H1 (cell line): ENCODE measurements around the gene TSPAN6. TPM values are rescaled to one million over a fixed set of nuclear protein-coding genes. Genes with fewer than 3 reads are reported as not detected.

Experiments
- CTCF ChIA-PET: fragments of 300-600 bp; sonication (Branson Sonifier 250); formaldehyde crosslinking; loops from one replicate; lab custom pipeline; 2021; ENCODE audit not compliant: partially characterized antibody; lab: Charles Lee
- POLR2A ChIA-PET: fragments of 300-600 bp; sonication (Branson Sonifier 250); formaldehyde crosslinking; loops from one replicate; lab custom pipeline; 2021; ENCODE audit warnings: inconsistent platforms; ENCODE audit not compliant: partially characterized antibody; lab: Charles Lee
- DNase-seq, 2 experiments: peaks; one replicate each; pipeline versions ENCODE4 v3.0.0 to v3.0.0-alpha.2; 2010 to 2022; ENCODE audit warnings: low spot score in 2 of 2, low read depth in 1 of 2, mixed read lengths in 1 of 2
- FAIRE-seq: peaks from 2 replicates; lab custom pipeline; 2011; peaks lifted over from hg19 to GRCh38; lab: Jason Lieb, UNC
- H2AFZ ChIP-seq: 2 replicates; pipeline ENCODE4 v1.8.1; 2012; ENCODE audit warnings: low read length, inconsistent platforms
- H2AK5ac ChIP-seq: 2 replicates; pipeline ENCODE4 v1.6.1; 2013; ENCODE audit warnings: low read depth, low read length
- H2BK120ac ChIP-seq: replicated peaks from 2 replicates; pipeline ENCODE3; 2013; ENCODE audit warnings: low read depth, low read length, inconsistent platforms
- H2BK12ac ChIP-seq: 2 replicates; pipeline ENCODE4 v1.6.1; 2013; ENCODE audit warnings: low read depth, low read length
- H2BK15ac ChIP-seq: 2 replicates; pipeline ENCODE4 v1.6.1; 2013; ENCODE audit warnings: low read length
- H2BK20ac ChIP-seq: 2 replicates; pipeline ENCODE4 v1.6.1; 2013; ENCODE audit warnings: low read length
- H2BK5ac ChIP-seq: 2 replicates; pipeline ENCODE4 v1.6.1; 2013; ENCODE audit warnings: low read depth, low read length
- H3K14ac ChIP-seq: 2 replicates; pipeline ENCODE4 v1.6.1; 2013; ENCODE audit warnings: inconsistent platforms; ENCODE audit not compliant: insufficient read length
- H3K18ac ChIP-seq: 2 replicates; pipeline ENCODE4 v1.6.1; 2013; ENCODE audit warnings: low read length; ENCODE audit errors: extremely low read depth
- H3K23ac ChIP-seq: 2 replicates; pipeline ENCODE4 v1.6.1; 2013; ENCODE audit warnings: inconsistent platforms; ENCODE audit not compliant: insufficient read length
- H3K23me2 ChIP-seq: 2 replicates; pipeline ENCODE4 v1.6.1; 2013; ENCODE audit warnings: low read depth, low read length
- H3K27ac ChIP-seq: 2 replicates; pipeline ENCODE4 v1.6.1; 2011; ENCODE audit warnings: low read depth, low read length, inconsistent platforms
- H3K27me3 ChIP-seq, 4 experiments: replicated peaks in 1 of 4; 1 replicate in 1 of 4; 2 replicates in 3 of 4; pipeline versions ENCODE4 v1.6.1 to v1.8.1; 2011 to 2013; ENCODE audit warnings: low read length in 3 of 4, mild to moderate bottlenecking in 3 of 4, inconsistent platforms in 2 of 4, mixed read lengths in 2 of 4, moderate library complexity in 1 of 4; ENCODE audit not compliant: control insufficient read depth in 3 of 4, insufficient read depth in 3 of 4; ENCODE audit errors: extremely low read depth in 1 of 4
- H3K36me3 ChIP-seq, 4 experiments: 2 replicates each; pipeline versions ENCODE4 v1.6.1 to v1.8.1; 2011 to 2013; ENCODE audit warnings: mild to moderate bottlenecking in 4 of 4, low read length in 3 of 4, moderate library complexity in 2 of 4, control low read depth in 1 of 4, inconsistent platforms in 1 of 4; ENCODE audit not compliant: insufficient read depth in 4 of 4, control insufficient read depth in 2 of 4
- H3K4ac ChIP-seq: replicated peaks from 2 replicates; pipeline ENCODE3; 2013; ENCODE audit warnings: low read length, low read depth, mixed read lengths, inconsistent platforms; ENCODE audit not compliant: insufficient read length
- H3K4me1 ChIP-seq, 4 experiments: replicated peaks in 1 of 4; 1 replicate in 1 of 4; 2 replicates in 3 of 4; pipeline versions ENCODE4 v1.6.1 to v1.8.1; 2011 to 2013; ENCODE audit warnings: low read length in 3 of 4, inconsistent platforms in 2 of 4, mixed read lengths in 1 of 4; ENCODE audit not compliant: insufficient read depth in 4 of 4, control insufficient read depth in 3 of 4
- H3K4me2 ChIP-seq, 2 experiments: 2 replicates each; pipeline versions ENCODE4 v1.6.1 to v1.8.1; 2011 to 2013; ENCODE audit warnings: low read depth in 2 of 2, low read length in 2 of 2, control low read depth in 1 of 2, inconsistent platforms in 1 of 2, mild to moderate bottlenecking in 1 of 2; ENCODE audit not compliant: insufficient read depth in 1 of 2
- H3K4me3 ChIP-seq, 4 experiments: fragments of 200-600, 300-600 bp in 1 of 4; sonication (generic), shearing (Covaris generic), sonication (Bioruptor Twin) in 1 of 4; 2 replicates each; pipeline versions ENCODE4 v1.5.1 to v1.8.1; 2011 to 2016; ENCODE audit warnings: low read length in 4 of 4, low read depth in 3 of 4, control low read depth in 2 of 4, inconsistent platforms in 2 of 4, mild to moderate bottlenecking in 2 of 4, mixed read lengths in 1 of 4, moderate library complexity in 1 of 4; ENCODE audit not compliant: insufficient read depth in 2 of 4; ENCODE audit errors: extremely low read depth in 1 of 4
- H3K56ac ChIP-seq: replicated peaks from 2 replicates; pipeline ENCODE3; 2013; ENCODE audit warnings: low read depth, mild to moderate bottlenecking, mixed read lengths, low read length, inconsistent platforms; ENCODE audit not compliant: insufficient read length
- H3K79me1 ChIP-seq: 2 replicates; pipeline ENCODE4 v1.6.1; 2013; ENCODE audit warnings: low read depth, low read length, control low read depth
- H3K79me2 ChIP-seq, 2 experiments: 2 replicates each; pipeline versions ENCODE4 v1.6.1 to v1.8.1; 2012 to 2013; ENCODE audit warnings: low read length in 2 of 2, mild to moderate bottlenecking in 2 of 2, inconsistent platforms in 1 of 2; ENCODE audit not compliant: insufficient read depth in 2 of 2, control insufficient read depth in 1 of 2
- H3K9ac ChIP-seq, 4 experiments: replicated peaks in 1 of 4; 1 replicate in 1 of 4; 2 replicates in 3 of 4; pipeline versions ENCODE4 v1.6.1 to v1.8.1; 2011 to 2013; ENCODE audit warnings: low read depth in 3 of 4, low read length in 3 of 4, control low read depth in 2 of 4, mild to moderate bottlenecking in 2 of 4, moderate library complexity in 2 of 4, inconsistent platforms in 1 of 4; ENCODE audit errors: extremely low read depth in 1 of 4
- H3K9me3 ChIP-seq, 2 experiments: 2 replicates each; pipeline versions ENCODE4 v1.6.1 to v1.8.1; 2012 to 2013; ENCODE audit warnings: mild to moderate bottlenecking in 2 of 2, moderate library complexity in 2 of 2, control low read depth in 1 of 2, inconsistent platforms in 1 of 2, low read depth in 1 of 2, low read length in 1 of 2, mixed read lengths in 1 of 2; ENCODE audit not compliant: insufficient read depth in 2 of 2
- H4K20me1 ChIP-seq, 2 experiments: replicated peaks in 1 of 2; 2 replicates each; pipeline versions ENCODE3 to v1.8.1; 2011 to 2013; ENCODE audit warnings: inconsistent platforms in 2 of 2, low read length in 2 of 2, mild to moderate bottlenecking in 1 of 2; ENCODE audit not compliant: insufficient read depth in 2 of 2, control insufficient read depth in 1 of 2
- H4K5ac ChIP-seq: 2 replicates; pipeline ENCODE4 v1.6.1; 2013; ENCODE audit warnings: low read length, low read depth, mixed read lengths, inconsistent platforms; ENCODE audit not compliant: insufficient read length
- H4K8ac ChIP-seq: 2 replicates; pipeline ENCODE4 v1.8.0; 2013; ENCODE audit warnings: mild to moderate bottlenecking, moderate library complexity, low read length, inconsistent platforms; ENCODE audit not compliant: insufficient read depth; ENCODE audit errors: extremely low read depth
- H4K91ac ChIP-seq: replicated peaks from 2 replicates; pipeline ENCODE3; 2013; ENCODE audit warnings: low read length, mixed read lengths, inconsistent platforms; ENCODE audit not compliant: insufficient read length
- ATF3 ChIP-seq: IDR thresholded peaks from 2 replicates; pipeline ENCODE4 v1.6.1; 2011; ENCODE audit warnings: low read depth, mild to moderate bottlenecking, low read length; ENCODE audit not compliant: insufficient read depth
- CREB1 ChIP-seq: IDR thresholded peaks from 2 replicates; pipeline ENCODE4 v1.6.1; 2012; ENCODE audit warnings: inconsistent platforms
- GTF2F1 ChIP-seq: IDR thresholded peaks from 2 replicates; pipeline ENCODE4 v1.6.1; 2012; ENCODE audit warnings: low read depth, low read length, improper control_type of control experiment, borderline replicate concordance
- HDAC6 ChIP-seq: IDR thresholded peaks from one replicate; pipeline ENCODE4 v1.7.1; 2012; ENCODE audit warnings: low read depth, mild to moderate bottlenecking, inconsistent platforms, low read length, moderate library complexity
- KDM5A ChIP-seq: fragments of 200-600 bp; IDR thresholded peaks from 2 replicates; pipeline ENCODE4 v1.7.1; 2012; ENCODE audit warnings: mild to moderate bottlenecking, low read length, inconsistent platforms, mixed read lengths
- MAX ChIP-seq: IDR thresholded peaks from 2 replicates; pipeline ENCODE4 v1.6.1; 2012; ENCODE audit warnings: inconsistent platforms
- NRF1 ChIP-seq: IDR thresholded peaks from 2 replicates; pipeline ENCODE4 v1.6.1; 2011; ENCODE audit warnings: mild to moderate bottlenecking, low read depth, low read length, improper control_type of control experiment
- RAD21 ChIP-seq, 2 experiments: IDR thresholded peaks in 1 of 2; conservative IDR thresholded peaks in 1 of 2; 2 replicates each; pipeline ENCODE4 v1.6.1; 2011; ENCODE audit warnings: low read depth in 2 of 2, low read length in 2 of 2, improper control_type of control experiment in 1 of 2, inconsistent platforms in 1 of 2, mild to moderate bottlenecking in 1 of 2, moderate library complexity in 1 of 2
- RFX5 ChIP-seq: IDR thresholded peaks from 2 replicates; pipeline ENCODE4 v1.6.1; 2011; ENCODE audit warnings: low read depth, low read length, improper control_type of control experiment, borderline replicate concordance
- RNF2 ChIP-seq: fragments of 200-900, 300-1000 bp; sonication (generic); IDR thresholded peaks from 2 replicates; pipeline ENCODE4 v1.7.1; 2016; ENCODE audit warnings: borderline replicate concordance, low read depth, mild to moderate bottlenecking, antibody characterized with exemption, low read length; ENCODE audit not compliant: poor library complexity, severe bottlenecking; ENCODE audit errors: missing control alignments
- TAF7 ChIP-seq: optimal IDR thresholded peaks from 2 replicates; pipeline ENCODE3; 2011; ENCODE audit warnings: low read depth, mild to moderate bottlenecking, inconsistent platforms, low read length, moderate library complexity, borderline replicate concordance
- TEAD4 ChIP-seq: IDR thresholded peaks from 2 replicates; pipeline ENCODE4 v1.6.1; 2012; ENCODE audit warnings: low read depth, low read length, inconsistent platforms, mixed read lengths
- WGBS, 2 experiments: shearing (Covaris generic) in 1 of 2; methylation state at CpG; one replicate each; pipeline versions ENCODE4 v1.1.6 to v1.1.7; 2013 to 2015; ENCODE audit warnings: low lambda C conversion rate in 2 of 2, mixed read lengths in 2 of 2, inconsistent platforms in 1 of 2, low coverage in 1 of 2, missing lambda C conversion rate in 1 of 2; ENCODE audit not compliant: insufficient replicate concordance in 2 of 2, insufficient coverage in 1 of 2, insufficient read length in 1 of 2; ENCODE audit errors: extremely low coverage in 1 of 2, missing lambda C conversion rate in 1 of 2; 5-methylcytosine and 5-hydroxymethylcytosine counted together
- polyA plus RNA-seq, 7 experiments: library from polyadenylated mRNA; depleted of rRNA in 3 of 7; stranded (reverse) in 5 of 7; unstranded in 2 of 7; fragments of >200 nt in 5 of 7; fragments of 200-250 nt in 2 of 7; gene quantifications; 1 replicate in 5 of 7; 2 replicates in 1 of 7; 4 replicates in 1 of 7; pipeline versions ENCODE4 v1.2.1 to v1.2.3, GENCODE V29; 2011 to 2013; ENCODE audit warnings: missing spikeins in 2 of 7, mixed read lengths in 2 of 7
- total RNA-seq: library from RNA; stranded (reverse); fragmentation: NEBNext Ultra II Directional; extraction: Animal tissue kit (Norgen Biotek cat#: 25700); gene quantifications from 2 replicates; pipeline ENCODE4 v1.2.1, GENCODE V29; 2021

Gene TSPAN6
- total and polyA plus RNA-seq, 2 of the 8 experiments (the other 6 are each of a cell fraction or from before 2014, with no cell fraction given) = 58.1 to 67.7 TPM

- H3K27ac ChIP-seq = peak overlapping the region; percentile 88
- no peak overlapping the region for H3K56ac ChIP-seq
- H3K9ac ChIP-seq = peak overlapping the region; percentile 60 to 94 (median 86)
- no peaks in the 10 kb centered on the region for H4K20me1 ChIP-seq
- H3K79me2 ChIP-seq = peaks cover 0 to 4% of the 10 kb centered on the region in 2 experiments; a peak in 2 of 4 replicates
- H4K5ac ChIP-seq = no peak overlapping the region
- no peak overlapping the region for H2BK120ac ChIP-seq
- no peak overlapping the region for H2BK12ac ChIP-seq
- no peak overlapping the region for H2BK20ac ChIP-seq
- 4% methylated on average over 8 of the region's 8 CpGs; no CpG with 5 or more reads in 1 of the 2 experiments for WGBS, 2 experiments
- H3K27me3 ChIP-seq = no peaks in the 10 kb centered on the region
- H2BK15ac ChIP-seq = no peak overlapping the region
- H4K91ac ChIP-seq = no peak overlapping the region
- FAIRE-seq (peak; percentile 71), DNase-seq (no peak)
- H3K23ac ChIP-seq = no peak overlapping the region
- H2AFZ ChIP-seq = no peak overlapping the region; the same call in 1 of the 2 replicates
- ChIA-PET CTCF (interaction anchor here (1.4 to 1.9 kb wide), 4 partner anchors 9 to 188 kb away, joined by 3 to 7 read pairs (median 5); no protein-coding TSS in a partner anchor), POLR2A (interaction anchor here (0.6 to 1.9 kb wide), 14 partner anchors 10 to 233 kb away, joined by 3 to 14 read pairs (median 4); no protein-coding TSS in a partner anchor)
- H3K9me3 ChIP-seq = no peaks in the 10 kb centered on the region
- H3K14ac ChIP-seq = no peak overlapping the region
- peak overlapping the region; percentile 63 to 86 (median 75) for H3K4me3 ChIP-seq
- H4K8ac ChIP-seq = peak overlapping the region; percentile 96
- H2BK5ac ChIP-seq = no peak overlapping the region; the same call in 1 of the 2 replicates
- H3K4me1 ChIP-seq = peaks cover 0 to 2% (median 0%) of the 10 kb centered on the region in 4 experiments; a peak in 1 of 7 replicates
- no peaks in the 10 kb centered on the region for H3K23me2 ChIP-seq
- no peak overlapping the region for H3K4ac ChIP-seq
- peak overlapping the region; percentile 69 to 94 for H3K4me2 ChIP-seq
- no peak overlapping the region; the same call in 1 of the 2 replicates for H2AK5ac ChIP-seq
- peaks cover 2 to 34% (median 10%) of the 10 kb centered on the region in 4 experiments; a peak in 5 of 8 replicates for H3K36me3 ChIP-seq
- no peak overlapping the region; the same call in 1 of the 2 replicates for H3K18ac ChIP-seq
- no peaks in the 10 kb centered on the region for H3K79me1 ChIP-seq
- TF ChIP-seq RAD21 (IDR thresholded peaks at IDR 0.05 in 1 of 2, conservative IDR thresholded peaks at IDR 0.05 in 1 of 2; ENCODE audit: low read depth in 2 of 2, low read length in 2 of 2) (no peak), GTF2F1 (no peak), KDM5A (no peak), MAX (no peak), RFX5 (no peak), CREB1 (no peak), TAF7 (no peak), ATF3 (no peak), RNF2 (no peak), HDAC6 (no peak), NRF1 (no peak), TEAD4 (no peak)
These were observed 651 bp downstream of the TSPAN6 start for GRCh38 chrX:100635989-100636320.
